ENCODE results near the gene TMEM9B.
"Not testable (repeated sequence)": the region's sequence is repeated elsewhere in the genome, so short reads cannot be mapped to it uniquely, and the experiment has no call there.

The TMEM9B gene

GRCh38 chr11:9002920-9003572 lies 38.8 kb upstream of the TMEM9B start:
- no peak for TF ChIP-seq POLR2AphosphoS5 (IDR thresholded peaks at IDR 0.05; ENCODE audit: borderline replicate concordance, low read depth, low read length)
- no peak for TF ChIP-seq FOXP2 (optimal IDR thresholded peaks at IDR 0.05; ENCODE audit: control extremely low read depth, extremely low read length, insufficient read depth)
- no peak for TF ChIP-seq EZH2 (IDR thresholded peaks at IDR 0.05)

GRCh38 chr11:9001736-9002135 lies 37.5 kb upstream of the TMEM9B start:
- TF ChIP-seq FOXP2 (optimal IDR thresholded peaks at IDR 0.05; ENCODE audit: control extremely low read depth, extremely low read length, insufficient read depth) (no peak), POLR2AphosphoS5 (IDR thresholded peaks at IDR 0.05; ENCODE audit: borderline replicate concordance, low read depth, low read length) (no peak), EZH2 (IDR thresholded peaks at IDR 0.05) (no peak)
- Histone ChIP-seq H3K4me3 (no peak overlapping the region), H3K36me3 (ENCODE audit: insufficient read depth, low read length) (no peaks in the 10 kb centered on the region), H3K9ac (ENCODE audit: insufficient read length) (no peak overlapping the region), H3K27ac (no peak overlapping the region), H3K9me3 (ENCODE audit: low read depth, low read length) (no peaks in the 10 kb centered on the region)
- DNase-seq (ENCODE audit: low read depth, low spot score): no peak

More at GRCh38 chr11:9002920-9003572, 38.8 kb upstream of the TMEM9B start:
- no peaks in the 10 kb centered on the region for H3K9me3 ChIP-seq (ENCODE audit: low read depth, low read length)
- H3K36me3 ChIP-seq (ENCODE audit: insufficient read depth, low read length): no peaks in the 10 kb centered on the region
- H3K4me3 ChIP-seq: peak overlapping the region; percentile 78
- peak overlapping the region; percentile 22 for H3K9ac ChIP-seq (ENCODE audit: insufficient read length)
- DNase-seq (ENCODE audit: low read depth, low spot score): no peak
- no peak overlapping the region for H3K27ac ChIP-seq

- Histone ChIP-seq H3K4me3 (no peak overlapping the region), H3K9me3 (ENCODE audit: low read depth, low read length) (no peaks in the 10 kb centered on the region), H3K27ac (no peak overlapping the region), H3K9ac (ENCODE audit: insufficient read length) (no peak overlapping the region), H3K36me3 (ENCODE audit: insufficient read depth, low read length) (no peaks in the 10 kb centered on the region)
- no peak for TF ChIP-seq FOXP2 (optimal IDR thresholded peaks at IDR 0.05; ENCODE audit: control extremely low read depth, extremely low read length, insufficient read depth)
- DNase-seq (ENCODE audit: low read depth, low spot score): no peak
Observed at GRCh38 chr11:8998017-8998416, 33.8 kb upstream of the TMEM9B start.

GRCh38 chr11:8997451-8997850 lies 33.2 kb upstream of the TMEM9B start:
- Histone ChIP-seq H3K9me3 (ENCODE audit: low read depth, low read length) (no peaks in the 10 kb centered on the region), H3K9ac (ENCODE audit: insufficient read length) (no peak overlapping the region), H3K36me3 (ENCODE audit: insufficient read depth, low read length) (no peaks in the 10 kb centered on the region), H3K4me3 (no peak overlapping the region), H3K27ac (no peak overlapping the region)
- no peak for TF ChIP-seq EZH2 (IDR thresholded peaks at IDR 0.05)
- no peak for TF ChIP-seq POLR2AphosphoS5 (IDR thresholded peaks at IDR 0.05; ENCODE audit: borderline replicate concordance, low read depth, low read length)
- no peak for TF ChIP-seq FOXP2 (optimal IDR thresholded peaks at IDR 0.05; ENCODE audit: control extremely low read depth, extremely low read length, insufficient read depth)
- DNase-seq (ENCODE audit: low read depth, low spot score): no peak

- TF ChIP-seq EZH2 (IDR thresholded peaks at IDR 0.05): no peak
- Histone ChIP-seq H3K9ac (ENCODE audit: insufficient read length) (no peak overlapping the region), H3K36me3 (ENCODE audit: insufficient read depth, low read length) (no peaks in the 10 kb centered on the region), H3K27ac (no peak overlapping the region), H3K4me3 (no peak overlapping the region), H3K9me3 (ENCODE audit: low read depth, low read length) (no peaks in the 10 kb centered on the region)
- no peak for DNase-seq (ENCODE audit: low read depth, low spot score)
Observed at GRCh38 chr11:8989453-8989852, 25.2 kb upstream of the TMEM9B start.

GRCh38 chr11:8988329-8989234 lies 24.3 kb upstream of the TMEM9B start:
- DNase-seq (ENCODE audit: low read depth, low spot score): no peak
- no peak overlapping the region for H3K9ac ChIP-seq (ENCODE audit: insufficient read length)
- TF ChIP-seq EZH2 (IDR thresholded peaks at IDR 0.05) (no peak), FOXP2 (optimal IDR thresholded peaks at IDR 0.05; ENCODE audit: control extremely low read depth, extremely low read length, insufficient read depth) (no peak), POLR2AphosphoS5 (IDR thresholded peaks at IDR 0.05; ENCODE audit: borderline replicate concordance, low read depth, low read length) (no peak)
- H3K36me3 ChIP-seq (ENCODE audit: insufficient read depth, low read length): no peaks in the 10 kb centered on the region
- no peaks in the 10 kb centered on the region for H3K9me3 ChIP-seq (ENCODE audit: low read depth, low read length)
- no peak overlapping the region for H3K27ac ChIP-seq
- no peak overlapping the region for H3K4me3 ChIP-seq

GRCh38 chr11:8987446-8987845 lies 23.2 kb upstream of the TMEM9B start:
- no peak for DNase-seq (ENCODE audit: low read depth, low spot score)
- H3K4me3 ChIP-seq: no peak overlapping the region

GRCh38 chr11:8986772-8987171 lies 22.5 kb upstream of the TMEM9B start:
- not testable (repeated sequence) for DNase-seq (ENCODE audit: low read depth, low spot score); H3K36me3 ChIP-seq (ENCODE audit: insufficient read depth, low read length); H3K9me3 ChIP-seq (ENCODE audit: low read depth, low read length); H3K4me3 ChIP-seq; H3K27ac ChIP-seq; H3K9ac ChIP-seq (ENCODE audit: insufficient read length)

More at GRCh38 chr11:8987446-8987845, 23.2 kb upstream of the TMEM9B start:
- Histone ChIP-seq H3K9ac (ENCODE audit: insufficient read length) (no peak overlapping the region), H3K36me3 (ENCODE audit: insufficient read depth, low read length) (no peaks in the 10 kb centered on the region), H3K27ac (no peak overlapping the region), H3K9me3 (ENCODE audit: low read depth, low read length) (no peaks in the 10 kb centered on the region)
- TF ChIP-seq POLR2AphosphoS5 (IDR thresholded peaks at IDR 0.05; ENCODE audit: borderline replicate concordance, low read depth, low read length) (no peak), FOXP2 (optimal IDR thresholded peaks at IDR 0.05; ENCODE audit: control extremely low read depth, extremely low read length, insufficient read depth) (no peak), EZH2 (IDR thresholded peaks at IDR 0.05) (no peak)

GRCh38 chr11:8985462-8985861 lies 21.2 kb upstream of the TMEM9B start:
- H3K27ac ChIP-seq: no peak overlapping the region
- no peaks in the 10 kb centered on the region for H3K9me3 ChIP-seq (ENCODE audit: low read depth, low read length)
- no peak overlapping the region for H3K4me3 ChIP-seq
- TF ChIP-seq EZH2 (IDR thresholded peaks at IDR 0.05): no peak
- TF ChIP-seq FOXP2 (optimal IDR thresholded peaks at IDR 0.05; ENCODE audit: control extremely low read depth, extremely low read length, insufficient read depth): no peak
- no peak for TF ChIP-seq POLR2AphosphoS5 (IDR thresholded peaks at IDR 0.05; ENCODE audit: borderline replicate concordance, low read depth, low read length)
- H3K36me3 ChIP-seq (ENCODE audit: insufficient read depth, low read length): no peaks in the 10 kb centered on the region
- DNase-seq (ENCODE audit: low read depth, low spot score): no peak
- H3K9ac ChIP-seq (ENCODE audit: insufficient read length): no peak overlapping the region
